ENCODE data around the gene RNF149. TPM values are rescaled to one million over a fixed set of nuclear protein-coding genes. Genes with fewer than 3 reads are reported as not detected.
A peak's percentile ranks its signal among the peaks of the same experiment; 100 is the strongest.
"Not testable (repeated sequence)": the region's sequence is repeated elsewhere in the genome, so short reads cannot be mapped to it uniquely, and the experiment has no call there.

Gene RNF149
- total RNA-seq, 1 donor from 2014 or later, result 32.0 TPM

DNA sequence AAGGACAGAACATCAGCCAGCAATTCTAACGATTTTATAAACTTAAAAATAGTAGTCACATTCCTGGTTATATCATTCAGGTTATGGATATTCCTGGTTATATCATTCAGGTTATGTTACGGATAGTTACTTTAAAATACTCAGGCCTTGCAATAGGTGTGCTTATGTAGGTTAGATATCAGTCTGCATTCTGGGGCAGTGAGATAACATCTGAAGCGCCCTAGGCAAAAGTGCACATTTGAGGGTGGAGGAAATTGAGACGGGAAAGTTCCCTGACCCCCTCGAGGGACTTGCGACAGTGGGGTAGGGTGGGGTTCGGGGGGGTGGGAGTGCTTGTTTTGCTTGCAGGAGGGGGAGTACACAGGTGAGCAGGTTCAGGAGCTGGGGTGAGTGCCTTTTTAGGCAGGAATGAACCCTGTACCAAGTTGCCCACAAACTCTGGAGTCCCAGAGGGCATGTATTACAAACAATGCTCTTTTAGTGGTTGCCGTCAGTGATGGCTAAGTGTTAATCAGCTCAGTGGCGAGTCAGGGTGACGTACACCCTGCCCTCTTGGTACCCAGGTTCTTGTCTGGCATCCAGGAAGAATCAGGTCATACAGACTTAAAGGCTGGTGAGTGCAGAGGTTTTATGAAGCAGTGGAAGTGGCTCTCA, 47.0 kb upstream of the RNF149 start:
- Mint-ChIP-seq H3K4me3 (ENCODE audit: unreplicated experiment) (no peak overlapping the region), H3K27me3 (ENCODE audit: unreplicated experiment) (peaks cover 2% of the 10 kb centered on the region), H3K9me3 (ENCODE audit: unreplicated experiment) (no peaks in the 10 kb centered on the region), H3K27ac (ENCODE audit: unreplicated experiment) (no peak overlapping the region), H3K36me3 (ENCODE audit: low read depth, unreplicated experiment) (no peaks in the 10 kb centered on the region), H3K4me1 (ENCODE audit: unreplicated experiment) (peaks cover 6% of the 10 kb centered on the region)
- DNase-seq (ENCODE audit: low spot score), result no peak
- TF ChIP-seq, protein P1, sequence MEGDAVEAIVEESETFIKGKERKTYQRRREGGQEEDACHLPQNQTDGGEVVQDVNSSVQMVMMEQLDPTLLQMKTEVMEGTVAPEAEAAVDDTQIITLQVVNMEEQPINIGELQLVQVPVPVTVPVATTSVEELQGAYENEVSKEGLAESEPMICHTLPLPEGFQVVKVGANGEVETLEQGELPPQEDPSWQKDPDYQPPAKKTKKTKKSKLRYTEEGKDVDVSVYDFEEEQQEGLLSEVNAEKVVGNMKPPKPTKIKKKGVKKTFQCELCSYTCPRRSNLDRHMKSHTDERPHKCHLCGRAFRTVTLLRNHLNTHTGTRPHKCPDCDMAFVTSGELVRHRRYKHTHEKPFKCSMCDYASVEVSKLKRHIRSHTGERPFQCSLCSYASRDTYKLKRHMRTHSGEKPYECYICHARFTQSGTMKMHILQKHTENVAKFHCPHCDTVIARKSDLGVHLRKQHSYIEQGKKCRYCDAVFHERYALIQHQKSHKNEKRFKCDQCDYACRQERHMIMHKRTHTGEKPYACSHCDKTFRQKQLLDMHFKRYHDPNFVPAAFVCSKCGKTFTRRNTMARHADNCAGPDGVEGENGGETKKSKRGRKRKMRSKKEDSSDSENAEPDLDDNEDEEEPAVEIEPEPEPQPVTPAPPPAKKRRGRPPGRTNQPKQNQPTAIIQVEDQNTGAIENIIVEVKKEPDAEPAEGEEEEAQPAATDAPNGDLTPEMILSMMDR (IDR thresholded peaks at IDR 0.05; ENCODE audit: unreplicated experiment), result no peak

DNA sequence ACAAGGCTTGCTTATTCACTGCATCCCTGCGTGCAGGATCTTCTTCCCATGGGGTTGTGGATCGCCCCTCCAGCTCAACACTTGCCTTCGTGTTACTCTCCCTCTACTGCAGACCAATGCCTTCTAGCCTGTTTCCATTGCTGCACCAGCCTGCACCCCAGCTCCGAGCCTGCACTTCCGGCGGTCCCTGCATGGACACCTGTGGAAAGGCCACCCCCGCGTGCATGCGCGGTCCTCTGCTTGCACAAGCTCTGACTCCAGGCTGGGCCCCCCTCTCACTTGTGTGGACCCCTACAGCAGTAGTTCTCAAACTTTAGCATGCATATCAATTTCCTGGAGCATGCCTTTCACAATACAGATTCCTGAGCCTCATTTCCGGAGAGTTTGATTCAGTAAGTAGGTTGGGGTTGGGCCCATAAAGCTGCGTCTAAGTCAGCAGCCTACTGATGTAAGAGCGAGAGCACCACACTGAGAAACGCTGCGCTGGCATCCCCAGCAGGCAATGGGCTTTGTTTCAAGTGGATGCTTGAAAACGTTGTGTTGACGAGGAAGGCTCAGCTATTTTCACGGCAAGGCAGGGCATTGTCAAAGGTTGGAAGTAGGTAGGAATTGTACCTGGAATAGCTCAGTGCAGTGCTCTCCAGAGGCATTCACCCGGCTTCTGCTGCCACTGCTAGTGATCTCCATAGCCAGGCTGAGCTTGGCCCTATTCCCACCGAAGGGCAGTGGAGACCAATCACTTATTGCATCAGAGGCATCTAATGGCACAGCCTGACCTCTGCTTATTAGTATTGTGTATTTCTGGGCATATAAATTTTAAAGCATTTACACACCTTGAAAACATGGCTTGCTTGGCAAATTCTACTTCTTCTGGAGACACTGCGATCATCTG, 46.2 kb upstream of the RNF149 start:
- Mint-ChIP-seq H3K27ac (ENCODE audit: unreplicated experiment) (no peak overlapping the region), H3K27me3 (ENCODE audit: unreplicated experiment) (peaks cover 2% of the 10 kb centered on the region), H3K4me1 (ENCODE audit: unreplicated experiment) (peaks cover 11% of the 10 kb centered on the region), H3K9me3 (ENCODE audit: unreplicated experiment) (no peaks in the 10 kb centered on the region), H3K4me3 (ENCODE audit: unreplicated experiment) (no peak overlapping the region), H3K36me3 (ENCODE audit: low read depth, unreplicated experiment) (no peaks in the 10 kb centered on the region)
- no peak for DNase-seq (ENCODE audit: low spot score)
- TF ChIP-seq, protein P1 (IDR thresholded peaks at IDR 0.05; ENCODE audit: unreplicated experiment), result no peak

DNA sequence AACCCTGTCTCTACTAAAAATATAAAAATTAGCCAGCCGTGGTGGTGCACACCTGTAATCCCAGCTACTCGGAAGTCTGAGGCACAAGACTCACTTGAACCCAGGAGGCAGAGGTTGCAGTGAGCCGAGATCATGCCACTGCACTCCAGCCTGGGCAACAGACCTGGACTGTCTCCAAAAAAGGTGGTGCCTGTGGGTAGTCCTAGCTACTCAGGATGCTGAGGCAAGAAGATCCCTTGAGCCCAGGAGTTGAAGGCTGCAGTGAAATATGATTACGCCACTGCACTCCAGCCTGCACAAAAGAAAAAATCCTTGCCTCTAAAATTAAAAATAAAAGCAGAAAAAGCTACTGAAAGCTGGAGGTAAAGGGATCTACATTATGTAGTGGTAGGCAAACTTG, 44.1 kb upstream of the RNF149 start:
- H3K4me1 Mint-ChIP-seq (ENCODE audit: unreplicated experiment), result peaks cover 11% of the 10 kb centered on the region
- not testable (repeated sequence) for DNase-seq (ENCODE audit: low spot score); H3K27me3 Mint-ChIP-seq (ENCODE audit: unreplicated experiment)

DNA sequence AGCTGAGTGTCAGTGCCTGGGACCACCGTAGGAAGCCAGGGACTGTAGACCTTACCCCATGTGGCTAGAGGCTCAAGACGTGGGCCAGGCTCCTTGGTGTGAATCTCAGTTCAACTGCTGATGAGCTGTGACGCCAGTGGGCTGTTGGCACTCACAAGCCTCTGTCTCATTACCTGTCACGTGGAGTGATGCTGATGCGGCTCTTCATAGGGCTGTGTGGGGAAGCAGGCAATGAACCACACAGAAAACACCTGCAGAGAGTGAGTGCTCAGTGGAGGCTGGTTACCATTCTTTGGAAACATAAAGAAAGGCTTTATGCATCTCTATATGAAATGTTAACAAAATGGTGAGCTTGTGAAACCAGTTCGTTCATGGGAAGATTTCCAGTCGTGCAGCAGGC, 42.7 kb upstream of the RNF149 start:
- peaks cover 2% of the 10 kb centered on the region for H3K27me3 Mint-ChIP-seq (ENCODE audit: unreplicated experiment)
- H3K4me3 Mint-ChIP-seq (ENCODE audit: unreplicated experiment), result no peak overlapping the region
- no peaks in the 10 kb centered on the region for H3K9me3 Mint-ChIP-seq (ENCODE audit: unreplicated experiment)
- DNase-seq (ENCODE audit: low spot score), result no peak
- TF ChIP-seq, protein P1 (IDR thresholded peaks at IDR 0.05; ENCODE audit: unreplicated experiment), result no peak
- no peak overlapping the region for H3K27ac Mint-ChIP-seq (ENCODE audit: unreplicated experiment)
- H3K4me1 Mint-ChIP-seq (ENCODE audit: unreplicated experiment), result peaks cover 11% of the 10 kb centered on the region
- no peaks in the 10 kb centered on the region for H3K36me3 Mint-ChIP-seq (ENCODE audit: low read depth, unreplicated experiment)

More for the DNA sequence above, 44.1 kb upstream of the RNF149 start:
- not testable (repeated sequence) for H3K9me3 Mint-ChIP-seq (ENCODE audit: unreplicated experiment); H3K4me3 Mint-ChIP-seq (ENCODE audit: unreplicated experiment); H3K36me3 Mint-ChIP-seq (ENCODE audit: low read depth, unreplicated experiment); H3K27ac Mint-ChIP-seq (ENCODE audit: unreplicated experiment)

DNA sequence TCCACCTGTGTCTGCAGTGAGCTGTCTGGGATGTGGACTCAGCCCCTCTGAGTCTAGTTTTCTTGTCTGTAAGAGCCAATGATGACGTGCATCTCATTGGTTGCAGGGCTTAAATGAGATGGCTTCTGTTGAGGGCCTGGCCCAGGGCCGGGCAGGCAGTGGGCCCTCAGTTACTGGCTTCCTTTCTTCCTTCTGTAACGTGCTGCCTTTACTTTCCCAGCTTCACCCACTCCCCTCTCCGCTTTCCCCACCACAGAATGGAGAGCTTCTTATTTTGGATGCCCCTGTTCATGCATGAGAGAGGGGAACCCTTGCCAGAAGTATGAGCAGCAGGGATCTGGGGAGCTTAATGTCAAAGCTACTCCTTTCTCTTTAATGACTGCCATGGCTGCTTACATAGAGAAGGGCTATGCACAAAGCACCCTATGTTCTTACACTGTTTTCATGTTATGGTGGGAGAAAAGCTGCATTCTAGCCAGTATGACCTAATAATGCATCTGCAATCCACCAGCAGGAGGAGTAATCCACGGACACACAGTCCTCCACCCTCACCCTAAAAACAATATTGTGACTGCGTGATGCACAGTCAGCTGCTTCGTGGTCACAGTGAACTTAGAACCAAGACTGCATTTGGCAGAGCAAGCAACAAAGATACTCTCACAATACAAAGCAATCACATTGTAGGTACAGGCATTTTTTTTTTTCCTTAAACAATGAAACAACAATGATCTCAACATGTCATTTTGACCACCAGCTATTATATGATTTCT, 41.6 kb upstream of the RNF149 start:
- no peak overlapping the region for H3K27ac Mint-ChIP-seq (ENCODE audit: unreplicated experiment)
- TF ChIP-seq, protein P1 (IDR thresholded peaks at IDR 0.05; ENCODE audit: unreplicated experiment), result peak; percentile 11
- H3K4me3 Mint-ChIP-seq (ENCODE audit: unreplicated experiment), result no peak overlapping the region
- H3K9me3 Mint-ChIP-seq (ENCODE audit: unreplicated experiment), result no peaks in the 10 kb centered on the region
- peaks cover 2% of the 10 kb centered on the region for H3K27me3 Mint-ChIP-seq (ENCODE audit: unreplicated experiment)
- H3K4me1 Mint-ChIP-seq (ENCODE audit: unreplicated experiment), result peaks cover 11% of the 10 kb centered on the region
- DNase-seq (ENCODE audit: low spot score), result peak; percentile 22
- H3K36me3 Mint-ChIP-seq (ENCODE audit: low read depth, unreplicated experiment), result no peaks in the 10 kb centered on the region

Data from endothelial cell (in vitro differentiated cells).